Panc1 (cell line): ENCODE data around the gene SPEM1. TPM values are rescaled to one million over a fixed set of nuclear protein-coding genes. Genes with fewer than 3 reads are reported as not detected.
A peak's percentile ranks its signal among the peaks of the same experiment; 100 is the strongest.

ENCODE experiments used
- ATAC-seq: fragments of 200-7000 bp; cut with Tn5 transposase; 2 replicates; pipeline ENCODE4 v1.9.1; 2020; ENCODE audit warnings: mild to moderate bottlenecking, moderate library complexity
- BruUV-seq: library from RNA; stranded (reverse); fragments of 400-500 nt; replicated peaks from 2 replicates; lab custom pipeline; 2021; lab: Mats Ljungman, UMichigan
- CTCF ChIA-PET: fragments of 300-600 bp; sonication (Branson Sonifier 250); formaldehyde crosslinking; loops from one replicate; lab custom pipeline; 2022; ENCODE audit warnings: antibody characterized with exemption; lab: Charles Lee
- POLR2A ChIA-PET: fragments of 300-600 bp; sonication (Branson Sonifier 250); formaldehyde crosslinking; loops from one replicate; lab custom pipeline; 2022; ENCODE audit warnings: antibody characterized with exemption; lab: Charles Lee
- DNase-seq: peaks from one replicate; pipeline ENCODE4 v3.0.0-alpha.2; 2010; ENCODE audit warnings: low read depth, low spot score
- H3K27ac ChIP-seq: 2 replicates; pipeline ENCODE4 v1.5.1; 2011; ENCODE audit warnings: mild to moderate bottlenecking, low read length, inconsistent platforms
- H3K27me3 ChIP-seq: fragments of 200-500 bp; sonication (Bioruptor generic); 2 replicates; pipeline ENCODE4 v1.6.0; 2014; ENCODE audit warnings: low read length, inconsistent platforms; ENCODE audit not compliant: control insufficient read depth, insufficient read depth
- H3K36me3 ChIP-seq: fragments of 200-500 bp; sonication (Bioruptor generic); 2 replicates; pipeline ENCODE4 v1.5.1; 2014; ENCODE audit warnings: inconsistent platforms, mild to moderate bottlenecking, low read length, moderate library complexity; ENCODE audit not compliant: control insufficient read depth, insufficient read depth
- H3K4me1 ChIP-seq: 2 replicates; pipeline ENCODE4 v1.5.1; 2011; ENCODE audit warnings: inconsistent platforms, mild to moderate bottlenecking, low read length, moderate library complexity; ENCODE audit not compliant: control insufficient read depth, insufficient read depth
- H3K4me3 ChIP-seq, 2 experiments: 2 replicates each; pipeline ENCODE4 v1.5.1; 2011 to 2012; ENCODE audit warnings: low read depth in 2 of 2, low read length in 2 of 2, mild to moderate bottlenecking in 2 of 2, inconsistent platforms in 1 of 2, moderate library complexity in 1 of 2
- H3K9me3 ChIP-seq: fragments of 200-500 bp; sonication (Bioruptor generic); 2 replicates; pipeline ENCODE4 v1.5.1; 2014; ENCODE audit warnings: low read depth, mild to moderate bottlenecking, inconsistent platforms, low read length, moderate library complexity; ENCODE audit not compliant: control insufficient read depth, insufficient read depth
- POLR2AphosphoS5 ChIP-seq: IDR thresholded peaks from 2 replicates; pipeline ENCODE4 v1.6.1; 2012; ENCODE audit warnings: mild to moderate bottlenecking, low read depth, low read length, moderate library complexity
- SIN3A ChIP-seq: IDR thresholded peaks from 2 replicates; pipeline ENCODE4 v1.6.1; 2012; ENCODE audit warnings: low read depth, mild to moderate bottlenecking, low read length, moderate library complexity, borderline replicate concordance; ENCODE audit not compliant: insufficient read depth
- TCF7L2 ChIP-seq: IDR thresholded peaks from 2 replicates; pipeline ENCODE4 v1.6.1; 2011; ENCODE audit warnings: mild to moderate bottlenecking, low read depth, low read length, inconsistent platforms
- in situ Hi-C: cut with HindIII; loops from 2 replicates; pipeline ENCODE4 v1.10.0; 2016; ENCODE audit warnings: low sequenced_read_pairs, low pct_unique_long_range_greater_than_20kb
- intact Hi-C: fragments of 100-400 bp; cut with micrococcal nuclease; formaldehyde crosslinking; loops from one replicate; pipeline ENCODE4 v1.10.0; 2022; ENCODE audit not compliant: unreplicated experiment
- total RNA-seq: library from RNA; stranded (reverse); gene quantifications from one replicate; pipeline ENCODE4 v1.2.1, GENCODE V29; 2021; ENCODE audit not compliant: unreplicated experiment
- TF ChIP-seq, protein P1 (sequence below): fragments of 450-650 bp; IDR thresholded peaks from 2 replicates; pipeline ENCODE4 v1.5.1; 2017; ENCODE audit warnings: mild to moderate bottlenecking
- TF ChIP-seq, protein P2 (sequence below), 2 experiments: IDR thresholded peaks; 2 replicates each; pipeline ENCODE4 v1.6.1; 2011 to 2012; ENCODE audit warnings: low read depth in 2 of 2, control low read depth in 1 of 2, low read length in 1 of 2, mild to moderate bottlenecking in 1 of 2, moderate library complexity in 1 of 2; ENCODE audit not compliant: insufficient read depth in 1 of 2

SPEM1 gene
- total RNA-seq, 1 experiment from 2014 or later, result not detected

DNA sequence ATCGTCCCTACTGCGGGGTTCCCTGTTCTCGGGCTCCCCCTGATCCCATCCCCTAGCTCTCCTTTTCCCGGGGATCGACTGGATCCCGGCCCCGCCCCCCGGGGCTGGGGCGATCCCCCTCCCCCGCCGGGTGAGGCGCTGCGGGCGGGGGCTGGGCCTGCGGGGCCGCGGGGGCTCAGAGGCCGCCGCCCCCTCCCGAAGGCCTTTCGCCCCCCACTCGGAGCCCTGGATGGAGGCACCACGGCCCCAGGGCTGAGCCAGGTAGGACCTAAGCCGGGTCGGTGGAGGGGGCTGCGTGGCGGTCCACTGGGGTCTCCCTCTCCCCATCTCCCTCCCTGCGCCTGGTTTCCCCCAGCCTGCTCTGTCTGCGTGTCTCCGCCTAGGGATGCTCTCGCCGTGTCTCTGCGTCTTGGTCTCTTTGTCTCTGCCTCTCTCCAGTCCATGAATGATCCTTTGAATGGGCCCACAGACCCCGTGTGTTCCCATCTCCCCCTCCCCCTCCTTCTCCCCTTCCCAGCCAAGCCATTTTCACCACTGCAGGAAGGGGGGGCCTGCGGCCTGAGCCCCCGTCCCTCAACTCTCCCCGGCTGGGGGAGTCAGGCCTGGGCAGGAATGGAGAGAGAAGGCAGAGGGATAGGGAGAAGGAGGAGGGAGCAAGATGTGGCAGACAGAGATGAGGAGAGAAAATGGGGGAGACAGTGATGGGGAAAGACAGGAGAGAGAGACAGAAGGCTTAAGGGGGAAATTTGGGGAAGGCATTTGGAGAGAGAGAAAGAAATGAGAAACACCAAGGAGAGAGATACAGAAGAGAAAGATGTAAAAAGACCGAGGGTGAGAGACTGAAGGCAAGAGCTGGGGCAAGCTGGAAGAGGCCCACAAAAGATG is 14.5 kb upstream of the SPEM1 start:
- TF ChIP-seq POLR2AphosphoS5 (no peak), TCF7L2 (no peak), SIN3A (no peak)
- TF ChIP-seq, protein P1, sequence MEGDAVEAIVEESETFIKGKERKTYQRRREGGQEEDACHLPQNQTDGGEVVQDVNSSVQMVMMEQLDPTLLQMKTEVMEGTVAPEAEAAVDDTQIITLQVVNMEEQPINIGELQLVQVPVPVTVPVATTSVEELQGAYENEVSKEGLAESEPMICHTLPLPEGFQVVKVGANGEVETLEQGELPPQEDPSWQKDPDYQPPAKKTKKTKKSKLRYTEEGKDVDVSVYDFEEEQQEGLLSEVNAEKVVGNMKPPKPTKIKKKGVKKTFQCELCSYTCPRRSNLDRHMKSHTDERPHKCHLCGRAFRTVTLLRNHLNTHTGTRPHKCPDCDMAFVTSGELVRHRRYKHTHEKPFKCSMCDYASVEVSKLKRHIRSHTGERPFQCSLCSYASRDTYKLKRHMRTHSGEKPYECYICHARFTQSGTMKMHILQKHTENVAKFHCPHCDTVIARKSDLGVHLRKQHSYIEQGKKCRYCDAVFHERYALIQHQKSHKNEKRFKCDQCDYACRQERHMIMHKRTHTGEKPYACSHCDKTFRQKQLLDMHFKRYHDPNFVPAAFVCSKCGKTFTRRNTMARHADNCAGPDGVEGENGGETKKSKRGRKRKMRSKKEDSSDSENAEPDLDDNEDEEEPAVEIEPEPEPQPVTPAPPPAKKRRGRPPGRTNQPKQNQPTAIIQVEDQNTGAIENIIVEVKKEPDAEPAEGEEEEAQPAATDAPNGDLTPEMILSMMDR, result no peak
- TF ChIP-seq, protein P2, sequence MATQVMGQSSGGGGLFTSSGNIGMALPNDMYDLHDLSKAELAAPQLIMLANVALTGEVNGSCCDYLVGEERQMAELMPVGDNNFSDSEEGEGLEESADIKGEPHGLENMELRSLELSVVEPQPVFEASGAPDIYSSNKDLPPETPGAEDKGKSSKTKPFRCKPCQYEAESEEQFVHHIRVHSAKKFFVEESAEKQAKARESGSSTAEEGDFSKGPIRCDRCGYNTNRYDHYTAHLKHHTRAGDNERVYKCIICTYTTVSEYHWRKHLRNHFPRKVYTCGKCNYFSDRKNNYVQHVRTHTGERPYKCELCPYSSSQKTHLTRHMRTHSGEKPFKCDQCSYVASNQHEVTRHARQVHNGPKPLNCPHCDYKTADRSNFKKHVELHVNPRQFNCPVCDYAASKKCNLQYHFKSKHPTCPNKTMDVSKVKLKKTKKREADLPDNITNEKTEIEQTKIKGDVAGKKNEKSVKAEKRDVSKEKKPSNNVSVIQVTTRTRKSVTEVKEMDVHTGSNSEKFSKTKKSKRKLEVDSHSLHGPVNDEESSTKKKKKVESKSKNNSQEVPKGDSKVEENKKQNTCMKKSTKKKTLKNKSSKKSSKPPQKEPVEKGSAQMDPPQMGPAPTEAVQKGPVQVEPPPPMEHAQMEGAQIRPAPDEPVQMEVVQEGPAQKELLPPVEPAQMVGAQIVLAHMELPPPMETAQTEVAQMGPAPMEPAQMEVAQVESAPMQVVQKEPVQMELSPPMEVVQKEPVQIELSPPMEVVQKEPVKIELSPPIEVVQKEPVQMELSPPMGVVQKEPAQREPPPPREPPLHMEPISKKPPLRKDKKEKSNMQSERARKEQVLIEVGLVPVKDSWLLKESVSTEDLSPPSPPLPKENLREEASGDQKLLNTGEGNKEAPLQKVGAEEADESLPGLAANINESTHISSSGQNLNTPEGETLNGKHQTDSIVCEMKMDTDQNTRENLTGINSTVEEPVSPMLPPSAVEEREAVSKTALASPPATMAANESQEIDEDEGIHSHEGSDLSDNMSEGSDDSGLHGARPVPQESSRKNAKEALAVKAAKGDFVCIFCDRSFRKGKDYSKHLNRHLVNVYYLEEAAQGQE (IDR thresholded peaks at IDR 0.05; ENCODE audit: insufficient read depth in 1 of 2, low read depth in 2 of 2, low read length in 1 of 2), result no peak
- H3K36me3 ChIP-seq, result no peaks in the 10 kb centered on the region
- in situ Hi-C loops (no loop called here), intact Hi-C loops (no loop called here)
- CTCF ChIA-PET, result no interaction called here
- DNase-seq (no peak), ATAC-seq (no peak)
- peak overlapping the region; percentile 61 to 63 for H3K4me3 ChIP-seq
- no peaks in the 10 kb centered on the region for H3K27me3 ChIP-seq
- H3K9me3 ChIP-seq, result no peaks in the 10 kb centered on the region
- TSS peak; percentile 96 for BruUV-seq
- peak overlapping the region; percentile 57 for H3K27ac ChIP-seq
- peaks cover 3% of the 10 kb centered on the region for H3K4me1 ChIP-seq
- POLR2A ChIA-PET, result interaction anchor here (0.6 kb wide), 1 partner anchor 11 kb away, joined by 3 read pairs; the partner anchor contains the start of gene PLSCR3

- H3K27ac ChIP-seq, result no peak overlapping the region
- DNase-seq, result no peak
- H3K4me1 ChIP-seq, result peaks cover 3% of the 10 kb centered on the region
- BruUV-seq, result no TSS peak
- TF ChIP-seq, protein P2 (IDR thresholded peaks at IDR 0.05; ENCODE audit: insufficient read depth in 1 of 2, low read depth in 2 of 2, low read length in 1 of 2), result no peak
- TF ChIP-seq SIN3A (no peak), POLR2AphosphoS5 (no peak), TCF7L2 (no peak)
- TF ChIP-seq, protein P1, result no peak
- CTCF ChIA-PET, result interaction anchor here (0.7 to 0.8 kb wide), 2 partner anchors 99 to 152 kb away, joined by 4 to 5 read pairs; no protein-coding TSS in a partner anchor
- in situ Hi-C loops, result no loop called here
- H3K27me3 ChIP-seq, result no peaks in the 10 kb centered on the region
- H3K36me3 ChIP-seq, result no peaks in the 10 kb centered on the region
- H3K4me3 ChIP-seq, result peak overlapping the region; percentile 61 to 63; a peak in 3 of 4 replicates
- no peaks in the 10 kb centered on the region for H3K9me3 ChIP-seq
- intact Hi-C loops, result no loop called here
- no peak for ATAC-seq
- POLR2A ChIA-PET, result interaction anchor here (0.6 to 0.8 kb wide), 2 partner anchors 12 to 167 kb away, joined by 3 to 5 read pairs; partner anchors contain the start of gene PLSCR3
Measured at GRCh38 chr17:7406235-7406825, 13.8 kb upstream of the SPEM1 start.
